ENCODE results near the gene LBHD1.

Gene LBHD1

DNA sequence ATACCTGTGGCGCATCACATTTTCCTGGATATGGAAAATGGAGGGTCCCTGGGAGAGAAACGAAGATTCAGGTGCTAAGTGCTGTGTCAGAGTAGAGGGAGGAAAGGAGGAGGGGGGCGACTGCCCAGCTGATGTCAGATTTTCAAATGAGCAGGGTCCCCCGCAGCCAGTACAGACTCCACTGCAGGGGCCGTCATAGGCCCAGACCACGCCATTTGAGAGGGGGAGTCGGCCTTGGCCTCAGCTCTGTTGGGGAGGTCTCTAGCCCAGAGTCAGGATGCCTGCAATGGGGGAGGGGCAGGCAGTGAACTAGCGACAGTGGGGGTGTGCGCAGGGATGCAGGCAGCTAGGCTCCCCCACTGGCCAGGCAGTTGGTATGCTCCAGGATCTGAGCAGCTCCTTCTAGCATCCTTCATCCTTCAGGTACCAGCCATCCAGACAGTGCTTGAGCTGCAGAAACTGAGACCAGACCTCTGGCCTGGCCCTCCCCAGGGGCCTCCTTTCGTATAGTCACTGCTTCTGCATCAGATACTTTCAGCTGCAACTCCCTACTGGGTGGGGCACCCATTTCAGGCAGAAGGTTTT, 35.3 kb upstream of the LBHD1 start, which contains the start of the genes BSCL2 and GNG3:
BSCL2 (minus strand) TSS at position 148 of the 585 bp plus-strand sequence. CDS start 229 bp downstream, outside the sequence.
GNG3 (plus strand) TSS at position 400 of the 585 bp plus-strand sequence. CDS start 620 bp downstream, outside the sequence.
- no CpG with 5 or more reads among the region's 10 CpGs for WGBS, 2 donors (ENCODE audit: extremely low coverage in 2 of 2, insufficient read length in 2 of 2, insufficient replicate concordance in 1 of 2)
- H3K27ac ChIP-seq (replicated peaks; ENCODE audit: low read length): peak within 1 kb of the TSS; percentile 92
- peak; percentile 79 for DNase-seq (ENCODE audit: low spot score)

DNA sequence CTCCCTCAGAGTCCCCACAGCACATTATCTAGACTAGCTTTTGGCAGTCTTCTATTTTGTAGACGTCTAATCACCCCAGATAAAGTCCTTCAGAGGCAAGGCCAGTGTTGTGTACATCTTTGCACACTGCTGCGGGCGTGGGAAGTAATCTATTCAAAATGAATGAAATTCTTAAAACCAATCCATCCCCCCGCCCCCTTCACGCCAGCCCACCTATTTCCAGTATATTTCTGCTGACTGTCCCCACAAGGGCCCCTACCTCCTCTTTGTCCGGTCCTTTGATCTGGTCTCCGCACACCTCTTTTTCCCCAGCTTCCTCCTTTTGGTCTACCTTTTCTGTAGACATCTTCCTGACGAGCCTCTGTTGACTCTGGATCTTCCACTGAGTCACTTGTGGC, 34.8 kb upstream of the LBHD1 start:
- Histone ChIP-seq H3K14ac (ENCODE audit: low read length) (no peak overlapping the region), H4K91ac (ENCODE audit: low read depth, low read length, poor library complexity) (no peak overlapping the region), H3K18ac (ENCODE audit: low read length) (peak overlapping the region; percentile 98), H3K23ac (ENCODE audit: low read depth, low read length, poor library complexity) (peak overlapping the region; percentile 90), H3K27me3 (ENCODE audit: control insufficient read depth in 3 of 3, insufficient read depth in 3 of 3, low read depth in 1 of 3, low read length in 3 of 3) (no peaks in the 10 kb centered on the region), H3K27ac (replicated peaks; ENCODE audit: low read length) (peak overlapping the region; percentile 92), H3K4me2 (ENCODE audit: insufficient read depth, low read length, poor library complexity, severe bottlenecking) (peak overlapping the region; percentile 94), H3K79me1 (ENCODE audit: low read depth, low read length) (no peaks in the 10 kb centered on the region), H2BK12ac (ENCODE audit: low read length) (no peak overlapping the region), H3K36me3 (replicated peaks in 1 of 2; ENCODE audit: control insufficient read depth in 2 of 2, insufficient read depth in 2 of 2, low read length in 2 of 2) (peaks cover 12 to 57% of the 10 kb centered on the region in 2 donors), H3K4ac (ENCODE audit: low read length) (no peak overlapping the region), H2BK5ac (ENCODE audit: low read length) (peak overlapping the region; percentile 94), H3K9ac (ENCODE audit: low read depth, low read length, poor library complexity) (peak overlapping the region; percentile 86), H3K9me3 (replicated peaks in 1 of 2; ENCODE audit: control insufficient read depth in 2 of 2, insufficient read depth in 1 of 2, low read depth in 1 of 2, low read length in 2 of 2) (no peaks in the 10 kb centered on the region), H4K8ac (ENCODE audit: low read depth, low read length) (no peak overlapping the region), H3K4me3 (ENCODE audit: low read length in 2 of 2) (peak overlapping the region; percentile 70 to 73), H2AK5ac (ENCODE audit: low read depth, low read length) (peak overlapping the region; percentile 88), H3K4me1 (ENCODE audit: control insufficient read depth in 2 of 2, insufficient read depth in 1 of 2, low read depth in 1 of 2, low read length in 2 of 2) (peaks cover 23 to 31% of the 10 kb centered on the region in 2 donors), H2BK15ac (ENCODE audit: low read length) (no peak overlapping the region), H2BK120ac (ENCODE audit: low read depth, low read length) (no peak overlapping the region), H2AFZ (ENCODE audit: low read length) (peak overlapping the region; percentile 77)
- WGBS, 2 donors (ENCODE audit: extremely low coverage in 2 of 2, insufficient read length in 2 of 2, insufficient replicate concordance in 1 of 2): no CpG with 5 or more reads among the region's 8 CpGs
- DNase-seq (ENCODE audit: low spot score): no peak

More for the DNA sequence above, 35.3 kb upstream of the LBHD1 start, which contains the start of the genes BSCL2 and GNG3:
- Histone ChIP-seq H3K23ac (ENCODE audit: low read depth, low read length, poor library complexity) (peak within 1 kb of the TSS; percentile 90), H3K4me2 (ENCODE audit: insufficient read depth, low read length, poor library complexity, severe bottlenecking) (peak within 1 kb of the TSS; percentile 94), H3K4me1 (ENCODE audit: control insufficient read depth in 2 of 2, insufficient read depth in 1 of 2, low read depth in 1 of 2, low read length in 2 of 2) (peaks cover 23 to 31% of the 10 kb centered on the region in 2 donors), H4K8ac (ENCODE audit: low read depth, low read length) (no peak within 1 kb of the TSS), H2BK15ac (ENCODE audit: low read length) (peak within 1 kb of the TSS; percentile 38), H2BK5ac (ENCODE audit: low read length) (peak within 1 kb of the TSS; percentile 94), H3K36me3 (replicated peaks in 1 of 2; ENCODE audit: control insufficient read depth in 2 of 2, insufficient read depth in 2 of 2, low read length in 2 of 2) (peaks cover 12 to 57% of the 10 kb centered on the region in 2 donors), H3K4ac (ENCODE audit: low read length) (peak within 1 kb of the TSS; percentile 97), H3K4me3 (ENCODE audit: low read length in 2 of 2) (peak within 1 kb of the TSS; percentile 70 to 73), H3K14ac (ENCODE audit: low read length) (peak within 1 kb of the TSS; percentile 43), H3K27me3 (ENCODE audit: control insufficient read depth in 3 of 3, insufficient read depth in 3 of 3, low read depth in 1 of 3, low read length in 3 of 3) (no peaks in the 10 kb centered on the region), H3K9ac (ENCODE audit: low read depth, low read length, poor library complexity) (peak within 1 kb of the TSS; percentile 86), H2AK5ac (ENCODE audit: low read depth, low read length) (peak within 1 kb of the TSS; percentile 88), H3K9me3 (replicated peaks in 1 of 2; ENCODE audit: control insufficient read depth in 2 of 2, insufficient read depth in 1 of 2, low read depth in 1 of 2, low read length in 2 of 2) (no peaks in the 10 kb centered on the region), H2AFZ (ENCODE audit: low read length) (peak within 1 kb of the TSS; percentile 77), H2BK120ac (ENCODE audit: low read depth, low read length) (peak within 1 kb of the TSS; percentile 18), H3K79me1 (ENCODE audit: low read depth, low read length) (no peaks in the 10 kb centered on the region), H2BK12ac (ENCODE audit: low read length) (peak within 1 kb of the TSS; percentile 76), H3K18ac (ENCODE audit: low read length) (peak within 1 kb of the TSS; percentile 98), H4K91ac (ENCODE audit: low read depth, low read length, poor library complexity) (no peak within 1 kb of the TSS)

DNA sequence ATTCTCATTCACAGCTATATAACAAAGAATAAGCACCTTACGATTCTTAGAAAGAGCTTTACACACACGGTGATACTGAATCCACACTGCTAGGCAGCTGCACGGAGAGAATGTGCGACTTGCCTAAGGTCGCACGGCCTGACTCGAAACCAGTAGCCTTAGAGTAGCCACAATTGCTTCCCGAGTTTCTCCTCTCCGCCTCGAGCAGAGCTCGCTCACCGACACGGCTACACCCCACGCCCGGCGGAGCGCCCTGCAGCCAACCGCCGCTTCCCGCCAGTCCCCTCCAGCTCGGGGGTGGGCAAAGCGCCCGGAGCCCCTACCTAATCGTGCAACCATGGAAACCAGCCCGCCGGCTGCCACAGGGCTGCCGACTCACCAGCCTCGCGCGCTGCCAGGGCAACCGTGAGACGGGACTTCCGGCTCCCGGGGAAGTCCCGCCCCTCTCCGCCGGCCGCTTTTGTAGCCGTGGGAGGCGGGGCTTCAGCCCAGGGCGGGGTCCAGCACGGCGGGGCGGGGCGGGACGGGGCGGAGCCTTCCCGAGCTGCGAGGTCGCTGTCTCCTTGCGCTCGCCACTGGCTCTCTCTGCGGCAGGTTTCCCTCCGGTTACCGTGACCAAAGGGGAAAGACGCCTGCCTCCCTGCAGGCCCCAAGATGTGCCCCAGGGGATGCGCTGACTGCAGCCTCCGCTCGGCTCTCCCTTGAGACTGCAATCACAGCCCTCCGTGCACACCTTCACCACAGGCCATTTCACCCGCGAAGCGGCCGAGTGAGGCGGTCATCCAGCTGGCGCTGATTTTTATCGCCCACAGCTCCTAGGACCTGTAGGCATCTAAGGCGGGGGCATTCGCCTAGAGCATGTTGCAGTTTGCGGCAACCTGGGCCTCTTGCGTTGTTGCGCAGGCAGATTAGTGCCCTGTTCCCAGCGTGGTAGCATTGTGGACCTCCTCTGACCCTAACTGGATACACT, 34.1 kb upstream of the LBHD1 start:
- WGBS, 2 donors (ENCODE audit: extremely low coverage in 2 of 2, insufficient read length in 2 of 2, insufficient replicate concordance in 1 of 2): no CpG with 5 or more reads among the region's 73 CpGs
- Histone ChIP-seq H3K23ac (ENCODE audit: low read depth, low read length, poor library complexity) (peak overlapping the region; percentile 90), H3K27ac (replicated peaks; ENCODE audit: low read length) (peak overlapping the region; percentile 92), H3K79me1 (ENCODE audit: low read depth, low read length) (no peaks in the 10 kb centered on the region), H2BK5ac (ENCODE audit: low read length) (peak overlapping the region; percentile 94), H3K27me3 (ENCODE audit: control insufficient read depth in 3 of 3, insufficient read depth in 3 of 3, low read depth in 1 of 3, low read length in 3 of 3) (no peaks in the 10 kb centered on the region), H3K9ac (ENCODE audit: low read depth, low read length, poor library complexity) (peak overlapping the region; percentile 89), H3K4me2 (ENCODE audit: insufficient read depth, low read length, poor library complexity, severe bottlenecking) (peak overlapping the region; percentile 94), H3K4me3 (ENCODE audit: low read length in 2 of 2) (peak overlapping the region; percentile 70 to 91), H3K4ac (ENCODE audit: low read length) (peak overlapping the region; percentile 97), H2BK120ac (ENCODE audit: low read depth, low read length) (peak overlapping the region; percentile 18), H2BK12ac (ENCODE audit: low read length) (peak overlapping the region; percentile 76), H3K18ac (ENCODE audit: low read length) (peak overlapping the region; percentile 98), H2AK5ac (ENCODE audit: low read depth, low read length) (peak overlapping the region; percentile 88), H4K8ac (ENCODE audit: low read depth, low read length) (no peak overlapping the region), H3K36me3 (replicated peaks in 1 of 2; ENCODE audit: control insufficient read depth in 2 of 2, insufficient read depth in 2 of 2, low read length in 2 of 2) (peaks cover 10 to 57% of the 10 kb centered on the region in 2 donors), H3K9me3 (replicated peaks in 1 of 2; ENCODE audit: control insufficient read depth in 2 of 2, insufficient read depth in 1 of 2, low read depth in 1 of 2, low read length in 2 of 2) (no peaks in the 10 kb centered on the region), H3K4me1 (ENCODE audit: control insufficient read depth in 2 of 2, insufficient read depth in 1 of 2, low read depth in 1 of 2, low read length in 2 of 2) (peaks cover 23 to 31% of the 10 kb centered on the region in 2 donors), H4K91ac (ENCODE audit: low read depth, low read length, poor library complexity) (no peak overlapping the region), H3K14ac (ENCODE audit: low read length) (peak overlapping the region; percentile 43), H2BK15ac (ENCODE audit: low read length) (peak overlapping the region; percentile 38), H2AFZ (ENCODE audit: low read length) (peak overlapping the region; percentile 88)
- peak; percentile 94 for DNase-seq (ENCODE audit: low spot score)
